Nephron progenitor cell (in vitro differentiated cells): ENCODE results near the gene PKD1L1.

ENCODE experiments used
- DNase-seq: peaks from one replicate; pipeline ENCODE4 v3.0.0; 2021
- H3K27ac Mint-ChIP-seq: 2 replicates; pipeline ENCODE4 v1.8.0; 2021; ENCODE audit warnings: mild to moderate bottlenecking, moderate library complexity, mixed read lengths
- H3K27me3 Mint-ChIP-seq: 2 replicates; pipeline ENCODE4 v1.8.0; 2021; ENCODE audit warnings: mild to moderate bottlenecking, low read depth, mixed read lengths; ENCODE audit not compliant: poor library complexity
- H3K36me3 Mint-ChIP-seq: 2 replicates; pipeline ENCODE4 v1.8.0; 2021; ENCODE audit warnings: low read depth, mixed read lengths
- H3K4me1 Mint-ChIP-seq: 2 replicates; pipeline ENCODE4 v1.8.0; 2021; ENCODE audit warnings: mixed read lengths
- H3K4me3 Mint-ChIP-seq: 2 replicates; pipeline ENCODE4 v1.8.0; 2021; ENCODE audit warnings: mild to moderate bottlenecking, moderate library complexity, mixed read lengths
- H3K9me3 Mint-ChIP-seq: 2 replicates; pipeline ENCODE4 v1.8.0; 2021; ENCODE audit warnings: mild to moderate bottlenecking, moderate library complexity, mixed read lengths
- TF ChIP-seq, protein P1 (sequence below): fragments of 200-600 bp; sonication (generic); IDR thresholded peaks from 2 replicates; pipeline ENCODE4 v1.5.0; 2021; ENCODE audit warnings: antibody characterized with exemption

The PKD1L1 gene

DNA sequence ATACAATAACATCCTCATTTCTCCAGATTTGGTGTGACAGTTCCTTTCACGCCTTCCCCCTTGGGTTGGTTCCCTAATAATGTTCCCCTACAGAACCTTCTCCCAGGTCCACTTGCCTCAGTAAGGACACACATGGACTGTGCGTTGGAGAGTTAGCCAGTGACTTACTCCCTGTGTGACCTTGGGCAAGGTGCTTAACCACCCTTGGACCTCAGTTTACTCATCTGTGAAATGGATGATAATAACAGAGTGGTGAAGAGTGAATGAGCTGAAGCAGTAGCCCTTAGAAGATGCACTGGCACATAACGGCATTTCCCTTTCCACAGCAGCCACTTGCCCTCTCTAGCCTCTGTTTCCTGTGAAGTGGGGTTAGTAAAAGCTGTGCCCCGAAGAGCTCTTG, 175.8 kb downstream of the PKD1L1 start:
- TF ChIP-seq, protein P1, sequence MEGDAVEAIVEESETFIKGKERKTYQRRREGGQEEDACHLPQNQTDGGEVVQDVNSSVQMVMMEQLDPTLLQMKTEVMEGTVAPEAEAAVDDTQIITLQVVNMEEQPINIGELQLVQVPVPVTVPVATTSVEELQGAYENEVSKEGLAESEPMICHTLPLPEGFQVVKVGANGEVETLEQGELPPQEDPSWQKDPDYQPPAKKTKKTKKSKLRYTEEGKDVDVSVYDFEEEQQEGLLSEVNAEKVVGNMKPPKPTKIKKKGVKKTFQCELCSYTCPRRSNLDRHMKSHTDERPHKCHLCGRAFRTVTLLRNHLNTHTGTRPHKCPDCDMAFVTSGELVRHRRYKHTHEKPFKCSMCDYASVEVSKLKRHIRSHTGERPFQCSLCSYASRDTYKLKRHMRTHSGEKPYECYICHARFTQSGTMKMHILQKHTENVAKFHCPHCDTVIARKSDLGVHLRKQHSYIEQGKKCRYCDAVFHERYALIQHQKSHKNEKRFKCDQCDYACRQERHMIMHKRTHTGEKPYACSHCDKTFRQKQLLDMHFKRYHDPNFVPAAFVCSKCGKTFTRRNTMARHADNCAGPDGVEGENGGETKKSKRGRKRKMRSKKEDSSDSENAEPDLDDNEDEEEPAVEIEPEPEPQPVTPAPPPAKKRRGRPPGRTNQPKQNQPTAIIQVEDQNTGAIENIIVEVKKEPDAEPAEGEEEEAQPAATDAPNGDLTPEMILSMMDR = no peak
- DNase-seq = no peak
- peak overlapping the region; percentile 82 for H3K27ac Mint-ChIP-seq
- no peaks in the 10 kb centered on the region for H3K36me3 Mint-ChIP-seq
- peaks cover 43% of the 10 kb centered on the region for H3K4me1 Mint-ChIP-seq
- no peak overlapping the region for H3K4me3 Mint-ChIP-seq
- peaks cover 12% of the 10 kb centered on the region for H3K9me3 Mint-ChIP-seq
- H3K27me3 Mint-ChIP-seq = peaks cover 4% of the 10 kb centered on the region

DNA sequence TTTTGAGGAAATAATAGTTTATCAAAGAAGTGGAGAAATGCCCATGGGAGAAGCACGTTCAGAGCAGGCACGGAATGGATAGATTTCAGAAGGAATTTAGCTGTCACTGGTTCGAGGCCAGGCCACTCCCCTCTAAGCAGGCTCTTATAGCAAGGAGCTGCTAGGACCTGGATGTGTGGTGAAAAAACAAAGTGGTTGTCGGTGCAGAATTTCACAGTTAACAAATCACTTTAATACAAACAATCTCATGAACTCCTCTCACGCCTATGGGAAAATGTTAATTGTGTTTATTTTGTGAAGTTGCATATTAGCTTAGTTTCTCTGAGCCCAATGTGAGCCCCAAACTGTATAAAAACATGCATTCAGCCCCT, 176.3 kb downstream of the PKD1L1 start:
- Mint-ChIP-seq H3K36me3 (no peaks in the 10 kb centered on the region), H3K4me1 (peaks cover 45% of the 10 kb centered on the region), H3K27me3 (no peaks in the 10 kb centered on the region), H3K27ac (peak overlapping the region; percentile 95), H3K9me3 (peaks cover 8% of the 10 kb centered on the region), H3K4me3 (no peak overlapping the region)
- DNase-seq = peak; percentile 15
- TF ChIP-seq, protein P1 = no peak

DNA sequence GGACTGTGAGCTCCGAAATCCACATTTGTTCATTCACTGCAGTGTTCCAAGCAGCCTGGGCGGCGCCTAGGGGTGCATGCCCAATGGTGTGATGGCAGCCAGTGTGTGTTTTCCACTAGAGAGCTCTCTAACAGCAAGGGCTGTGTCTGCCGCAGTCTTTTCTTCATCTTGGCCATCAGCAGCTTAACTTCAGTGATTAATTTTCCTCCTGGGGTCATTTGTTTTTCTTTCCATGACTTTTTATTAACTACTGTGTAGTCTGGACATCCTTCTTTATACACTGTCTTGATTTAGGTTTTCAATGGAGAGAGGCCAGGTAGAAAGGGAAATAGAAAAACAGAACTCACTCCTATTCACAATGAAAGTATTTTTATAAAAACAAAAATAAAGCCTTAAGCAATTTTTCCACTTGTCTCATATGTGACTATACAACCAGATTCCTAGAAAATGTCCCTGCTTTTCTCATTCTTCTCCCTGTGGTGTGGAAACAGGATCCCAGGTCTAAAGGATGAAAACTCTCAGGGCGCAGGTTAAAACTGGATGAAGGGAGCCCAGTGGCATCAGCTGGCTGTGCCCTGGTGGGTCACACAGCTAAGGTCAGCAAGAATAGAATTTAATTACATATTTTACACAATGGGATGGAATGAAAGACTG, 176.8 kb downstream of the PKD1L1 start:
- H3K36me3 Mint-ChIP-seq = no peaks in the 10 kb centered on the region
- TF ChIP-seq, protein P1 = no peak
- peaks cover 8% of the 10 kb centered on the region for H3K9me3 Mint-ChIP-seq
- H3K27ac Mint-ChIP-seq = peak overlapping the region; percentile 95
- H3K4me3 Mint-ChIP-seq = no peak overlapping the region
- H3K27me3 Mint-ChIP-seq = peaks cover under 1% of the 10 kb centered on the region
- no peak for DNase-seq
- H3K4me1 Mint-ChIP-seq = peaks cover 45% of the 10 kb centered on the region

DNA sequence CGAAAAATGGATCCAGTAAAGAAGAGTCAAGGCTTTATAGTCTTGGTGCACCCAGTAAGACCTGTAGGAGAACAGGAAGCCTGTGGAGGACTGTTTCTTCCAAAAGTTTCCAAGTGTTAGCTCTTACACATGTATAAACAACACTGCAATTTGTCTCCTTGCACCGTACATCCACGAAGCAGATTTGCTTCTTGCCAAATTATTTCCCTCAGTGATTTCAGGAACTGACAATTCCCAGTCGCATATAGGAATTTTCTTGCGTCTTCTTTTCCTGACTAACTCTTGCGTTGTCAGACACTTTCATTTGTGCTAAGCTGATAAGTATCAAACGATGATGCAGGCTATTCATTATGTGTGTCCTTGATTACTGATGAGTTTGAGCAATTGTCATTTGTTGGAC, 182.1 kb downstream of the PKD1L1 start:
- Mint-ChIP-seq H3K9me3 (peaks cover 5% of the 10 kb centered on the region), H3K36me3 (no peaks in the 10 kb centered on the region), H3K4me1 (peaks cover 55% of the 10 kb centered on the region), H3K4me3 (no peak overlapping the region), H3K27ac (no peak overlapping the region), H3K27me3 (peaks cover 3% of the 10 kb centered on the region)
- no peak for DNase-seq
- TF ChIP-seq, protein P1 = no peak

DNA sequence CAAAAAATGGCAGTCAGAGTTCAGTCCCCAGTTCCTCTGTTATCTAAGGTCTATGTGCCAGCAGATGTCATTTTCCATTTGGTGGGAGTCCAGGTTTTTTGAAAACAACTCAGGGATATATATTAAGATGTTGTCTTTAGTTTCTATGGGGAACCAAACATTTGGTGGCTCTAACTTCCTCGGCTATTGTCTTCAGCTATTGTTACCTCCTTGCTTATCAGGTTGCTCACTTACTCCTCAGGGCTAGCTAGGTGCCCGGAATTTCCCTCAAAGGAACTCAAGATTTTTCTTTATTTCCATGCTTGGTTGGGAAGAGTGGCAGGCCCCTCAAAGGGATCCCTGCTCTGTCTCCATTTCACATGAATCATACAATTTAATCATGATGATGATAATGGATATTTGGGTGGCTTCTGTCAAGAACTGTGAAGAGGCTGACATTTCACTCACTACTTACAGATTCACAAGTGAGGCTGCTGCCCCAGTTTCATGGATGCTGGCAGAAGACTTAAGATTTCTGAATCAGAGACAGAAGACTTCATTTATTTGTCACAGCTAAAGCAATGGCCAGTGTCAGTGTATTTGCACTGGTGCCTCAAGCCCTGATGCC, 182.8 kb downstream of the PKD1L1 start:
- Mint-ChIP-seq H3K27me3 (peaks cover 3% of the 10 kb centered on the region), H3K9me3 (peaks cover 5% of the 10 kb centered on the region), H3K36me3 (no peaks in the 10 kb centered on the region), H3K27ac (peak overlapping the region; percentile 54), H3K4me3 (no peak overlapping the region), H3K4me1 (peaks cover 54% of the 10 kb centered on the region)
- DNase-seq = no peak
- TF ChIP-seq, protein P1 = no peak

DNA sequence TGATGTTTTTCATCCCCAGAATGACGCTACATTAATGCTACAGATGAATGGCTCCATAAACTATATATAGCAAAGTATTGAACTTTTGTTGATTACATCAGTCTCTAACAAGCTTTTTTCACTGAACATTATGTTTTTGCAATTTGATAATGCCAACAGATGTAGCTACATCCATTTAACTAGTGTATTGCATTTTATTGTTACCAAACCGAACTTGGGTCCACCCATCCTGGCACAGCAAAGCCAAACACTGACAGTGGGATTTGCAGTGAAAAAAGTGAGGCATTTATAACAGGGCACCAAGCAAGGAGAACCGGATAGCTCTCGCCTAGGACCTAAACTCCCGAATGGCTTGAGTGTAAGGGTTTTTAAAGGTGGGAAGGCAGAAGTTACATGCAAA, 183.5 kb downstream of the PKD1L1 start:
- no peak overlapping the region for H3K27ac Mint-ChIP-seq
- peaks cover 3% of the 10 kb centered on the region for H3K27me3 Mint-ChIP-seq
- peaks cover 54% of the 10 kb centered on the region for H3K4me1 Mint-ChIP-seq
- H3K4me3 Mint-ChIP-seq = no peak overlapping the region
- no peak for DNase-seq
- TF ChIP-seq, protein P1 = no peak
- H3K36me3 Mint-ChIP-seq = no peaks in the 10 kb centered on the region
- H3K9me3 Mint-ChIP-seq = peaks cover 5% of the 10 kb centered on the region
